Adrenal gland (tissue), 5 donors: Measurements from ENCODE around the gene HMGN4.

Experiments
- POLR2A ChIP-seq, 2 donors: fragments of 450-650 bp; IDR thresholded peaks; one replicate each; pipeline ENCODE4 v1.6.1; 2017; ENCODE audit warnings: antibody characterized with exemption in 2 of 2, mild to moderate bottlenecking in 2 of 2, moderate library complexity in 1 of 2
- TF ChIP-seq, protein P1 (sequence below), 6 experiments: fragments of 450-650 bp in 4 of 6; fragments of 200-600 bp in 2 of 6; sonication (generic) in 1 of 6; IDR thresholded peaks; 1 replicate in 5 of 6; 2 replicates in 1 of 6; pipeline versions ENCODE4 v1.5.1 to v1.8.0; 2016 to 2021; ENCODE audit warnings: antibody characterized with exemption in 6 of 6, mild to moderate bottlenecking in 2 of 6, moderate library complexity in 1 of 6
- donor health status: DM: no; HTN: no; CAD: no.

DNA sequence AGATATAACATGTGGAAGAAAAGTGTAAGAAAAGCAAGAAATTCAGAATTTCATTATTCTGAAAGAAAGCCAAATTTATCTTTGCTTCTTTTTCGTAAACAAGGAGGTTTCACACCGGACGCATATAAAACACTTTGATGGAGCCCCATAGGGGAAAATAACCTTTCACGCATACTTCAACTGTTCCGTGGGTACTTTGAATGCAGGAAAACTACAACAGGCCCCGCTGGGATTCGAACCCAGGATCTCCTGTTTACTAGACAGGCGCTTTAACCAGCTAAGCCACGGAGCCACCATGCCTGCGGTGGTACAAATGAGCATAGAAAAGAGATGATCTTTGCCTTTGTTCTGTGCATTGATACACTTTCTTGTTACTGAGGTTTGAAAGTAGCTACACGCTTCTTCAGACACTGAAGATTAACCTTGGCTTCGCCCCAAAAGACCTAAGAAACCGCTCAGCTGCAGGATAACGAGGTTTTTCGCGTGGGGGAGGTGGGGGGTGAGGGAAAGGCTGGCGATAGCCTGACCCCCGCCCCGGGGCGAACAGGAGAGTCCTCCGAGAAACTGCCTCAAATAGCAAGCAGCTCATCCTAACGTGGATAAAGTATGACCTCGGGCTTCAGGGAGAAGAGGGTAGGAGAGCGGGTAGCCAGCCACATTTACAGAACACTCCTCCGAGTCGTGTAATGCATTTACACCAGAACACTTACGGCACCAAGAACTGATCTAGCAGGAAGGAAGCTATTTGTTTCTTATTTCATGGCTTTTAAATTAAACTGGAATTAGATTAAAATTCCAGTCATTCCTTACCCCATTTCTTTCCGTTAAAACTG lies 5.3 kb upstream of the HMGN4 start:
- TF ChIP-seq, protein P1, sequence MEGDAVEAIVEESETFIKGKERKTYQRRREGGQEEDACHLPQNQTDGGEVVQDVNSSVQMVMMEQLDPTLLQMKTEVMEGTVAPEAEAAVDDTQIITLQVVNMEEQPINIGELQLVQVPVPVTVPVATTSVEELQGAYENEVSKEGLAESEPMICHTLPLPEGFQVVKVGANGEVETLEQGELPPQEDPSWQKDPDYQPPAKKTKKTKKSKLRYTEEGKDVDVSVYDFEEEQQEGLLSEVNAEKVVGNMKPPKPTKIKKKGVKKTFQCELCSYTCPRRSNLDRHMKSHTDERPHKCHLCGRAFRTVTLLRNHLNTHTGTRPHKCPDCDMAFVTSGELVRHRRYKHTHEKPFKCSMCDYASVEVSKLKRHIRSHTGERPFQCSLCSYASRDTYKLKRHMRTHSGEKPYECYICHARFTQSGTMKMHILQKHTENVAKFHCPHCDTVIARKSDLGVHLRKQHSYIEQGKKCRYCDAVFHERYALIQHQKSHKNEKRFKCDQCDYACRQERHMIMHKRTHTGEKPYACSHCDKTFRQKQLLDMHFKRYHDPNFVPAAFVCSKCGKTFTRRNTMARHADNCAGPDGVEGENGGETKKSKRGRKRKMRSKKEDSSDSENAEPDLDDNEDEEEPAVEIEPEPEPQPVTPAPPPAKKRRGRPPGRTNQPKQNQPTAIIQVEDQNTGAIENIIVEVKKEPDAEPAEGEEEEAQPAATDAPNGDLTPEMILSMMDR (IDR thresholded peaks at IDR 0.05) = no peak
- TF ChIP-seq POLR2A (IDR thresholded peaks at IDR 0.05) = no peak
